ENCODE measurements around the gene PPP1R12A.

GRCh38 chr12:79900951-79901350, 33.9 kb downstream of the PPP1R12A start:
- TF ChIP-seq CTCF (IDR thresholded peaks at IDR 0.05; ENCODE audit: low read depth, low read length): no peak
- no peak for TF ChIP-seq POLR2A (IDR thresholded peaks at IDR 0.05; ENCODE audit: extremely low read depth, insufficient read length)
- TF ChIP-seq MAX (IDR thresholded peaks at IDR 0.05; ENCODE audit: low read depth, low read length): no peak
- TF ChIP-seq MYC (IDR thresholded peaks at IDR 0.05; ENCODE audit: low read depth, low read length): no peak
